HCT116 (cell line): ENCODE data around the gene KPNA3. TPM values are rescaled to one million over a fixed set of nuclear protein-coding genes. Genes with fewer than 3 reads are reported as not detected.

ENCODE experiments used
- ATAC-seq: fragments of 200-7000 bp; cut with Tn5 transposase; 2 replicates; pipeline ENCODE4 v1.9.1; 2020; ENCODE audit warnings: mild to moderate bottlenecking, moderate library complexity
- BruUV-seq: library from RNA; stranded (reverse); fragments of 400-500 nt; replicated peaks from 2 replicates; lab custom pipeline; 2021; lab: Mats Ljungman, UMichigan
- CTCF ChIA-PET: fragments of 300-600 bp; sonication (Branson Sonifier 250); formaldehyde crosslinking; loops from one replicate; lab custom pipeline; 2021; ENCODE audit warnings: antibody characterized with exemption; lab: Charles Lee
- POLR2A ChIA-PET: fragments of 300-600, 350-600 bp; sonication (Branson Sonifier 250); formaldehyde crosslinking; loops from one replicate; lab custom pipeline; 2021; ENCODE audit warnings: antibody characterized with exemption; lab: Charles Lee
- RAD21 ChIA-PET, 2 experiments: fragments of 300-600 bp; sonication (Branson Sonifier 250); formaldehyde crosslinking; loops; one replicate each; lab custom pipeline; 2023; ENCODE audit warnings: low total read pairs in 2 of 2; ENCODE audit not compliant: uncharacterized antibody in 2 of 2, unreplicated experiment in 2 of 2, low non-redundant PET in 1 of 2; lab: Charles Lee
- DNase-seq: peaks from one replicate; pipeline ENCODE4 v3.0.0-alpha.2; 2010; ENCODE audit warnings: low read depth, low spot score
- H2AFZ ChIP-seq: fragments of 200-600 bp; shearing (Covaris generic), sonication (generic); 2 replicates; pipeline ENCODE4 v1.6.1; 2017; ENCODE audit warnings: low read depth, mixed run types, mixed read lengths, antibody characterized with exemption, low read length; ENCODE audit not compliant: poor library complexity, severe bottlenecking
- H3K27ac ChIP-seq: 2 replicates; pipeline ENCODE4 v1.5.1; 2012; ENCODE audit warnings: low read depth, low read length
- H3K27me3 ChIP-seq: fragments of 200-600 bp; sonication (generic); 2 replicates; pipeline ENCODE4 v1.6.1; 2016; ENCODE audit warnings: mixed run types, low read length, mixed read lengths; ENCODE audit not compliant: insufficient read depth
- H3K36me3 ChIP-seq, 2 experiments: fragments of 200-500 bp in 1 of 2; fragments of 200-600 bp in 1 of 2; sonication (Bioruptor generic) in 1 of 2; sonication (generic) in 1 of 2; 2 replicates each; pipeline versions ENCODE4 v1.5.1 to v1.6.1; 2014 to 2016; ENCODE audit warnings: low read length in 2 of 2, inconsistent platforms in 1 of 2, mixed read lengths in 1 of 2, mixed run types in 1 of 2; ENCODE audit not compliant: insufficient read depth in 2 of 2, control insufficient read depth in 1 of 2
- H3K4me1 ChIP-seq, 2 experiments: fragments of 200-600 bp in 1 of 2; sonication (generic) in 1 of 2; 2 replicates each; pipeline versions ENCODE4 v1.5.1 to v1.6.1; 2012 to 2017; ENCODE audit warnings: low read length in 2 of 2, inconsistent platforms in 1 of 2, mild to moderate bottlenecking in 1 of 2, mixed read lengths in 1 of 2, mixed run types in 1 of 2, moderate library complexity in 1 of 2; ENCODE audit not compliant: insufficient read depth in 2 of 2, control insufficient read depth in 1 of 2
- H3K4me2 ChIP-seq: fragments of 200-600 bp; sonication (generic); 2 replicates; pipeline ENCODE4 v1.6.1; 2017; ENCODE audit warnings: mixed run types, low read length, mixed read lengths
- H3K4me3 ChIP-seq, 2 experiments: fragments of 200-600 bp in 1 of 2; sonication (generic) in 1 of 2; replicated peaks in 1 of 2; 2 replicates each; pipeline ENCODE4 v1.5.1; 2011 to 2016; ENCODE audit warnings: low read length in 2 of 2, control low read depth in 1 of 2, low read depth in 1 of 2, mild to moderate bottlenecking in 1 of 2, mixed read lengths in 1 of 2, mixed run types in 1 of 2
- H3K79me2 ChIP-seq: fragments of 200-600 bp; sonication (generic); 2 replicates; pipeline ENCODE4 v1.6.1; 2017; ENCODE audit warnings: mild to moderate bottlenecking, mixed run types, low read length, moderate library complexity, mixed read lengths; ENCODE audit not compliant: insufficient read depth
- H3K9ac ChIP-seq: fragments of 200-600 bp; sonication (generic); 2 replicates; pipeline ENCODE4 v1.6.1; 2016; ENCODE audit warnings: low read length, mixed read lengths
- H3K9me2 ChIP-seq: fragments of 200-600 bp; sonication (generic), shearing (Covaris generic); 2 replicates; pipeline ENCODE4 v1.6.1; 2017; ENCODE audit warnings: mixed run types, mild to moderate bottlenecking, moderate library complexity; ENCODE audit not compliant: insufficient read depth
- H3K9me3 ChIP-seq, 2 experiments: fragments of 200-500 bp in 1 of 2; fragments of 200-600 bp in 1 of 2; sonication (Bioruptor generic) in 1 of 2; sonication (generic) in 1 of 2; 2 replicates each; pipeline ENCODE4 v1.6.1; 2014 to 2017; ENCODE audit warnings: low read length in 2 of 2, mixed read lengths in 2 of 2, inconsistent platforms in 1 of 2, low read depth in 1 of 2, mild to moderate bottlenecking in 1 of 2, mixed run types in 1 of 2, moderate library complexity in 1 of 2; ENCODE audit not compliant: control insufficient read depth in 1 of 2, insufficient read depth in 1 of 2
- H4K20me1 ChIP-seq: fragments of 200-600 bp; sonication (generic), shearing (Covaris generic); 2 replicates; pipeline ENCODE4 v1.6.1; 2017; ENCODE audit warnings: mixed run types, mild to moderate bottlenecking, moderate library complexity; ENCODE audit not compliant: insufficient read depth
- EGR1 ChIP-seq: IDR thresholded peaks from 2 replicates; pipeline ENCODE4 v1.6.1; 2012; ENCODE audit warnings: low read depth
- EZH2 ChIP-seq: fragments of 200-600 bp; sonication (generic); IDR thresholded peaks from 2 replicates; pipeline ENCODE4 v1.6.1; 2017; ENCODE audit warnings: antibody characterized with exemption, mixed run types
- JUND ChIP-seq: IDR thresholded peaks from 2 replicates; pipeline ENCODE4 v1.6.1; 2012
- POLR2A ChIP-seq: IDR thresholded peaks from 2 replicates; pipeline ENCODE4 v1.7.0; 2011; ENCODE audit warnings: borderline replicate concordance; ENCODE audit not compliant: insufficient read depth, insufficient read length; ENCODE audit errors: extremely low read depth
- RAD21 ChIP-seq: IDR thresholded peaks from 2 replicates; pipeline ENCODE4 v1.6.1; 2012; ENCODE audit warnings: low read depth, mild to moderate bottlenecking
- SRF ChIP-seq: IDR thresholded peaks from 2 replicates; pipeline ENCODE4 v1.6.1; 2012; ENCODE audit warnings: low read depth
- intact Hi-C: fragments of 100-400 bp; cut with micrococcal nuclease; formaldehyde crosslinking; loops from 2 replicates; pipeline ENCODE4 v1.10.0; 2022
- total RNA-seq: library from RNA; stranded (reverse); gene quantifications from one replicate; pipeline ENCODE4 v1.2.1, GENCODE V29; 2021; ENCODE audit not compliant: unreplicated experiment
- TF ChIP-seq, protein P1 (sequence below): IDR thresholded peaks from 2 replicates; pipeline ENCODE4 v1.6.1; 2012
- TF ChIP-seq, protein P2 (sequence below): IDR thresholded peaks from 2 replicates; pipeline ENCODE4 v1.6.1; 2012; ENCODE audit warnings: low read depth

Gene KPNA3
- total RNA-seq, 1 experiment from 2014 or later, result 45.0 TPM

GRCh38 chr13:49716615-49717014 lies 75.9 kb downstream of the KPNA3 start:
- no peak overlapping the region for H3K9ac ChIP-seq
- intact Hi-C loops, result no loop called here
- ChIA-PET RAD21 (no interaction called here), POLR2A (no interaction called here), CTCF (no interaction called here)
- no peak overlapping the region for H2AFZ ChIP-seq
- no peak overlapping the region for H3K4me2 ChIP-seq
- no peak overlapping the region for H3K4me3 ChIP-seq
- peaks cover 4% of the 10 kb centered on the region; the same call in 1 of the 2 replicates for H3K79me2 ChIP-seq
- no TSS peak for BruUV-seq
- TF ChIP-seq SRF, result no peak
- TF ChIP-seq RAD21, result no peak
- no peak for TF ChIP-seq EGR1
- no peak for TF ChIP-seq POLR2A
- TF ChIP-seq, protein P1, sequence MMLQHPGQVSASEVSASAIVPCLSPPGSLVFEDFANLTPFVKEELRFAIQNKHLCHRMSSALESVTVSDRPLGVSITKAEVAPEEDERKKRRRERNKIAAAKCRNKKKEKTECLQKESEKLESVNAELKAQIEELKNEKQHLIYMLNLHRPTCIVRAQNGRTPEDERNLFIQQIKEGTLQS, result no peak
- peaks cover 13 to 30% of the 10 kb centered on the region in 2 experiments for H3K36me3 ChIP-seq
- DNase-seq, result no peak
- H3K9me2 ChIP-seq, result no peaks in the 10 kb centered on the region
- H3K27me3 ChIP-seq, result no peaks in the 10 kb centered on the region
- peaks cover 0 to 3% of the 10 kb centered on the region in 2 experiments; a peak in 2 of 4 replicates for H3K9me3 ChIP-seq
- no peak overlapping the region for H3K27ac ChIP-seq
- no peaks in the 10 kb centered on the region for H4K20me1 ChIP-seq
- no peak for ATAC-seq
- peaks cover 0 to 5% of the 10 kb centered on the region in 2 experiments; a peak in 1 of 4 replicates for H3K4me1 ChIP-seq

DNA sequence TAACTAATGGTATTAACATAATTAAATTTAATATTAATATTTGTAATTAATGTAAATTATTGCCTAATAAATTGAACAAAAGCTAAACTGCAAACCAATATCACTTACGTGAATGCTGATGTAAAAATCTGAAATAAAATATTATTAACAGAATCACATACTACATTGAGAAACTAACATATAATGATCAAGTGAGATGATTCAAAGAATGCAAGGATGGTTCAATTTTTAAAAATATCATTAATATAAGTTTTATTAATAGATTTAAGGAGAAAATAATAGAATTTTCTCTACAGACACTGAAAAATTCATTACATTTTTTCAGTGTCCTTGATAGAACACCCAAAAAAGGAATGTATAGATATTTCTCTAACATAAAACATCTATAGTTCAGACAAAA lies 77.7 kb downstream of the KPNA3 start:
- BruUV-seq, result no TSS peak
- Histone ChIP-seq H3K36me3 (peaks cover 14 to 30% of the 10 kb centered on the region in 2 experiments), H4K20me1 (no peaks in the 10 kb centered on the region), H3K4me1 (peaks cover 0 to 6% of the 10 kb centered on the region in 2 experiments; a peak in 1 of 4 replicates), H3K79me2 (peaks cover 4% of the 10 kb centered on the region; the same call in 1 of the 2 replicates), H3K9ac (no peak overlapping the region), H3K9me3 (peaks cover 0 to 3% of the 10 kb centered on the region in 2 experiments; a peak in 2 of 4 replicates), H3K27ac (no peak overlapping the region), H3K4me3 (no peak overlapping the region), H3K27me3 (no peaks in the 10 kb centered on the region), H2AFZ (no peak overlapping the region), H3K4me2 (no peak overlapping the region), H3K9me2 (no peaks in the 10 kb centered on the region)
- intact Hi-C loops, result no loop called here
- DNase-seq (no peak), ATAC-seq (no peak)
- TF ChIP-seq JUND (no peak), EZH2 (no peak)
- TF ChIP-seq, protein P2, sequence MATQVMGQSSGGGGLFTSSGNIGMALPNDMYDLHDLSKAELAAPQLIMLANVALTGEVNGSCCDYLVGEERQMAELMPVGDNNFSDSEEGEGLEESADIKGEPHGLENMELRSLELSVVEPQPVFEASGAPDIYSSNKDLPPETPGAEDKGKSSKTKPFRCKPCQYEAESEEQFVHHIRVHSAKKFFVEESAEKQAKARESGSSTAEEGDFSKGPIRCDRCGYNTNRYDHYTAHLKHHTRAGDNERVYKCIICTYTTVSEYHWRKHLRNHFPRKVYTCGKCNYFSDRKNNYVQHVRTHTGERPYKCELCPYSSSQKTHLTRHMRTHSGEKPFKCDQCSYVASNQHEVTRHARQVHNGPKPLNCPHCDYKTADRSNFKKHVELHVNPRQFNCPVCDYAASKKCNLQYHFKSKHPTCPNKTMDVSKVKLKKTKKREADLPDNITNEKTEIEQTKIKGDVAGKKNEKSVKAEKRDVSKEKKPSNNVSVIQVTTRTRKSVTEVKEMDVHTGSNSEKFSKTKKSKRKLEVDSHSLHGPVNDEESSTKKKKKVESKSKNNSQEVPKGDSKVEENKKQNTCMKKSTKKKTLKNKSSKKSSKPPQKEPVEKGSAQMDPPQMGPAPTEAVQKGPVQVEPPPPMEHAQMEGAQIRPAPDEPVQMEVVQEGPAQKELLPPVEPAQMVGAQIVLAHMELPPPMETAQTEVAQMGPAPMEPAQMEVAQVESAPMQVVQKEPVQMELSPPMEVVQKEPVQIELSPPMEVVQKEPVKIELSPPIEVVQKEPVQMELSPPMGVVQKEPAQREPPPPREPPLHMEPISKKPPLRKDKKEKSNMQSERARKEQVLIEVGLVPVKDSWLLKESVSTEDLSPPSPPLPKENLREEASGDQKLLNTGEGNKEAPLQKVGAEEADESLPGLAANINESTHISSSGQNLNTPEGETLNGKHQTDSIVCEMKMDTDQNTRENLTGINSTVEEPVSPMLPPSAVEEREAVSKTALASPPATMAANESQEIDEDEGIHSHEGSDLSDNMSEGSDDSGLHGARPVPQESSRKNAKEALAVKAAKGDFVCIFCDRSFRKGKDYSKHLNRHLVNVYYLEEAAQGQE, result no peak
- POLR2A ChIA-PET, result no interaction called here
- CTCF ChIA-PET, result no interaction called here
- RAD21 ChIA-PET, result no interaction called here
